H54 (cell line): ENCODE measurements around the gene ZCCHC24.
A peak's percentile ranks its signal among the peaks of the same experiment; 100 is the strongest.

Experiments used
- DNase-seq: peaks from one replicate; pipeline ENCODE4 v3.0.0; 2011; ENCODE audit warnings: low spot score, mixed read lengths; ENCODE audit not compliant: insufficient read length
- FAIRE-seq: peaks from 3 replicates; lab custom pipeline; 2011; peaks lifted over from hg19 to GRCh38; lab: Jason Lieb, UNC
- POLR2A ChIP-seq: IDR thresholded peaks from 2 replicates; pipeline ENCODE4 v1.6.1; 2011; ENCODE audit warnings: low read depth, mild to moderate bottlenecking, low read length

The ZCCHC24 gene

DNA sequence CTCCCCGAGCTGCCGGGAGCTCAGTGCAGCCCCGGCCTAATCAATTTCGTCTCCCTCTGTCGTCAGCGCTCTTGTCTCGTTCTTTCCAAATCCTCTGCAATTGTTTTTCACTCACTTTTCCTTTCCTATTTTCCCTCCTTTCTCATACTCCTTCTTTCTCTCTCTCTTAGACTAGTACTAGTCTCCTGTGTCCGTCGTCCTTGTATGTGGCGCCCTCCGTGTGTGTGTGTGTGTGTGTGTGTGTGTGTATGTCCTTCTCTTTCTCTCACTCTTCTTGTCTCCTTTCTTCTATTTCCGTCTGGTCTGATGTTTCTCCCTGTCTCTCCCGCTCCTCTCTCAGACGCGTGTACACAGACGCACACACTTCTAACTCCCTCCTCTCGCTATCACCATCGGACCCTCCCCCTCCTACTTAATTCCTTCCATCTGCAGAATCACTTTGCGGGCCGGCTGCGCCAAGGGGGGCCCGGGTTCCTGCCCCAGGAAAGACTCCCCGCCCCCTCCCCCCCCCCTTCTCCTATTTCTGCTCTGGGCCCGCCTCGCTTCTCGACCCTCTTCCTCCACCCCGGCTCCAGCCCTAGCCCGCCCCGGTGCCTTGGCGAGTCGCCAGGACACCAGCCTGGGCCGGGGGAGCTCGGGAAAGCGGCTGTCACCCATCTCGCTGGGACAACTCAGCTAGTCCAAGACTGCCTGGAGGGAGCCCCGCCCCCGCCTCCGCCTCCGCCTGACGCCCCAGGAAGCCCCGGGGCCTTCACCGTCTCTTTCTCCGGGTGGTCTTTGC, 743 bp upstream of the ZCCHC24 start:
- DNase-seq, result no peak
- FAIRE-seq, result no peak

DNA sequence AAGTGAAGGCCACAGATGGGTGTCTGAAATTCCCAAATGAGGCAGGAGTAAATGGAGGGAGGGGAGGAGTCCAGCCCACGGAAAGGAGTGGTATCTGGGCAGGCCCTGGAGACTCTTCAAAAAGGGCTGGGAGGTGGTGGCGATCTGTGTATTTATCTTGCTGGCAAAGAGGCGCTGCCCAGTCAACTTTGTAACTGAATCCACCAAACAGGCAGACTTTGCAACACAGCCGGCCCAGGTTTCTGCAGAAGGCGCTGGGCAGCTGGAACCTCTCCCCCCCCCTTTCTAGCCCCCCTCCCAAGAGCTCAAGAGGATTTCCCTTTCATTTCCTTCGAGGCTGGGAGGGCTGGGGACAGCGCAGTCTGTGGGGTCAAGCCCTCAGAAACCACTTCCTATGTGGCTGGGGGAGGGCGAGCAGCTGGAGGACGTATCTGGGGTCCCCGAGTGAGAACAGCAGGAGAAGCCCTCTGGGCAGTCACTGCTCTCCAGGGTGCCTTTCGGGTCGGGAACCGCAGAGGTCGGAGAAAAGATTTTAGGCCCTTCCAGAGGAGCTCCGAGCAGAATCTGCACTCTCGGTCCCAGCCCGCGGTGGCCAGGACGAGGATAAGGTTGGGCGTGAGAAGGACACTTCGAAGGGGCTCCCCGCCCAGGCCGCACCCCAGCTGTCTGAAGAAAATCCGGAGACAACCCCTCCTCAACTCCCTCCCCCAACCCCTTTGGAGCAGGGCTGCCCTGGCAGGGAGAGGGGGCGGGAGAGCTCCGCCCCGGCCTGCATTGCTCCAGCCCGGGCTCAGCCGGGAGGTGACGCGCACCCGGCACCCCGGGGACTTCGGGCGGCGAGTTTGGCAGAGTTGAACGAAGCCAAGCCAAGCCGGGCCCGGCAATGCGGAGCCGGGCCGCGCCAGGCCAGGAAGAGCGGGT, 965 bp downstream of the ZCCHC24 start:
- DNase-seq (peak; percentile 86), FAIRE-seq (no peak)
- 0 out of 2 replicates have a peak, but pooled peaks have one; percentile 14 for TF ChIP-seq POLR2A

More for the DNA sequence above, 743 bp upstream of the ZCCHC24 start:
- peak; percentile 30; the same call in 1 of the 2 replicates for TF ChIP-seq POLR2A

DNA sequence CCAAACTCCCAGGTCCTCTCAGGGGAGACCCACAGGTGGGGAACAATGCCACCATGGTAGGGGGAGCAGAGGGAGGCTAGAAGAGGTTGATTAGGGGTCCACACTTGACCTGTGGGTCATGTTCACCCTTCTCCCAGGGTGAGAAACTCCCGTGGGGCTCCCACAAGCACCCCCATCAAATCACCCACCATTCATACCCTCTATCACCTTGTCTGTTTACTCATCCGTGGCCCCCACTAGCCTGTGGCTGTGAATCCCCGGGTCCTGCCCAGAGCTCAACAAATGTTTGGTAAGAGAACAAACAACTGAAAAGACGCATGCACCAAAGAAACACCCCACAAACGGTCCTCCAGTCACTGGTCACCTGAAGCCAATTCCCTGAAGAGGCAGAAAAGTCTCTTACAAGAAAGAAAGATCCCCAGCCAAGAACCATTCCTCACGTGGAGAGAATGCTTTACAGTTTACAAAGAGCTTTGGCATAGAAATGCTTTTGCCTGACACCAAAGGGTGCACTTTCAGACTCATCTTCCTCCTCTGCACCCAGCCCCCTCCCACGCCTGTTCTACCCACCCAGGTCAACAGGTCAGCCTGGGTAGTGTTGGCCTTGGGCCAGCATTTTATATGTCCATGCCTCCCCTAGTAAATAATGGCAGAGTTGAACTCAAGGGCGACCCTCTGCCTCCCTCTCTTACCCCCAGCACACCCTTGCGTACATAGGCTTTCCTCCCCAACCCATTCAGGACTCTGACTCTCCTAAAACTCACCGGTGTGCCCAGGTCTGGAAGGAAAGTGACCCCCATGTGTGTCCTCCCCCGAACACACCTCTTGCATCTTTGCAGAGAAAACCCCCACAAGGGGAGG, 1.9 kb downstream of the ZCCHC24 start:
- FAIRE-seq, result no peak
- DNase-seq, result no peak
- no peak for TF ChIP-seq POLR2A

DNA sequence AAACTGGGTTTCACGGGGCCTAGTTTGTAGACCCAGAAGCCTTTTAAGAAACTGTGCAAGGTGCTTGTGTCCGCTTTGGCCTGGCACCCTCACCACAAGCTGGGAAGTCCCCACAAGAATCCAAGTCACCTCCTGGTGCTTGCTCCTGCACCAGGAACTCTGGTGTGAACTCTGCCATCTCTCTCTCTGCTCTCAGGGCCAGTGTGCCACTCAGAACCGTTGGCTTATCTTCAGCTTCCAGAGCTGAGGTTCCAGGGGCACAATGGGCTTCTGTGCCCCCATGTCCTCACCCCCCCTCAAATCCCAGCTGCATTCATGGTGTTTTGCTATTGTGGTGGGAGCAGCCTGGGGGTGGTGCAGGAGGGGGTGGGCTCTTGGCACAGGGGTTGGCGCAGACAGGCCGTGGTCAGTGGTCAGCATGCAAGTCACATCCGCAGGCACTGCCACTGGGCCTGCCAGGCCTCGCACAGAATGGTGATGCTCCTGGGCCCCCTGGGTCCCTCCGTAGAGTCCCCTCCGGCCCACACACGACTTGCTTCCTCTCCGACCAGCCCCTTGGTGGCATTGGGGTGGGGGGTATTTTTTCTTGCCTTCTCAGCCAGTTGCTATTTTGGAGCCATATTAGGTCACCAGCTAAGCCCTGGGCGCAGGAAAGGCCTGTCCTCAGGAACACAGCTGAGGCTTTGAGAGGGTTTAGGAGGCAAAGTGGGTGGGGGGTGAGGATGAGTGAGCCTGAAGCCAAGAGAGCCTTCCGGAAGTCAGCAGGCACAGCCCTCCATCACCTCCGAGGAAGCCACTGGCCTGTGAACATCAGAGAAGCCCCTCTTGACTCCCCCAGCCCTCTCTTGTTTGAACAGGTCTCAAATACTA, 3.0 kb downstream of the ZCCHC24 start:
- DNase-seq (no peak), FAIRE-seq (no peak)
- TF ChIP-seq POLR2A, result no peak

DNA sequence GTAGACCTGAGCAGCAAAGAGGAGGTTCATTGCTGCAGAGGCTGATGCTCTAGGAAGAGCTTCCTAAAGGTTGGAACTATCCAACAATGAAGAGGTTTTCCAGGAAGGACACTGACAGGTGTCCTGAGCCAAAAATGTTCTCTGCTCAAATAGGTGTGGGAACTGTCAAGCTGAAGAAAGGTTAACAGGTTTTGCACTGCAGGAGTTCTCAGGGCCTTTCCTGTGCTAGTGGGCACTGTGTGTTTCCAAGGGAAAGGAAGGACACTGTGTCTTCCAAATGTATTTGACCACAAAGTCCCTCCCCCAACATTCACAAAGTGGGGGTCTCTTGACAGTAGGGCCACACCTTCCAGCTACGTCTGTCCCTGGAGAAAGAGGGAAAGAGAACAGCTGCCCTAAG, 4.0 kb downstream of the ZCCHC24 start:
- no peak for DNase-seq
- FAIRE-seq, result no peak
- TF ChIP-seq POLR2A, result no peak

DNA sequence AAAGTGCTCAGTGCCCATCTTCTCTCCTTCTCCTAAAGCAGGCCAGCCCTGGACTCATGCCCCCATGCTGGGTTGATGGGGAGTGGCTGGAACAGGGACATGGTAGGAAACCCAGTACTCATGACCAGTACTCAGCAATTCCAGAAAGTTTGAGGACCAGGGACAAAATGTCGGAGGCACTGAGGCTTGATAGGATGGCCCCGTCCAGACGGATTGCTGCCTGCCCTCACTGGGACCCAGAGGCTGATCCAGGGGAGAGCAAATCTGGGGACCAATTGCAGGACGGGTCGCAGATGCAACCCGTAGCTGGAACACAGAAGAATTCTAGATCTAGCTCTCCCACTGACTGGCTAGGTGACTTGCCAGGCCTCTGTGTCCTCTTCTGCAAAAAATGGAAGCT, 5.1 kb downstream of the ZCCHC24 start:
- no peak for TF ChIP-seq POLR2A
- DNase-seq, result no peak
- FAIRE-seq, result no peak

DNA sequence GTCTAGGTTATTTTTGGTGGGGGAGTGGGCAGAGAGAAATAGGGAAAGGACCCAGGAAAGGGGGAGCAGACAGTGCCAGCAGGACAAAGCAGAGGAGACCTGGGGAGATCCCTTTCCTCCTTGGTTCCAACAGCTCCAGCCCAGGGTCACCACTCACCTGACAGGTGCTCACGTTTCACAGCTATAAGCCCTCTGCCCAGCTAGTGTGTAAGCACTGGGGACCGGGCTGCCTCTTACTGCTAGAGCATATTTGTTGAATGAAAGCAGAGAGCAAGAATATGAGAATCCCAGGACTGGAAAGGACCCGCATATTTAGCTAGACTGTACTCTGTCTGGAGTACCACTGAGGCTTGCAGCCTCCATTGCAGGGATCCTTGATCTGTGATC, 6.7 kb downstream of the ZCCHC24 start:
- no peak for DNase-seq
- no peak for FAIRE-seq
- no peak for TF ChIP-seq POLR2A

DNA sequence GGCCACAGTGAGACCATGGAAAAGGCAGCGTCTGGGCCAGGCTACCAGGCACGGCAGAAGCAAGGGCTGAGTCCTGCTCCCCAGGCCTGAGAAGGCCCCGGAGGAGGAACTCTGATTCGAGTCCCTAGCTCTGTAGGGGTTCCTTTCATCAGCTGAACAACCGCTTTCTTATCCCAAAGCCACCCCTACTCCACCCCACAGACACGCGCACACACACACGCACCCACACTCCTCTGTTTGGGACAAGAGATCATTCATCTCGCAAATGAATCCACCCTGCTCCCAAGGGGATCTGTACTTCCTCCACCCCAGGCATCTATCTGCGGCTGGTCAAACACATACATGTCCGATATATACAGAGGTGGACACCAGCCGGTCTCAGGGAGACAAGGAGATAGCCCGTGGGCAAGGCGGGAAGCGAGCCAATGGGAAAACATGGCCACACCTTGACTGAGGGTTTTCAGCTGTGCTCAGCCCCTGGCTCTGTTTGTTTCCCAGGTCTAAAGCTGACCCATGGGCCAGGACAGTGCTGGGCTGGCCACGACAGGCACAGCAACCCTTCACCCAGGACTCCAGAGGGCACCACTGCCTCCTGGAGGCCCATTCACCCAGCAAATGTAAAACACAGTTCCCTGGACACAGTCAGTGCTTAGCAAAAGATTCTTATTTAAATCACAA, 7.3 kb downstream of the ZCCHC24 start:
- FAIRE-seq, result no peak
- TF ChIP-seq POLR2A, result no peak
- no peak for DNase-seq

DNA sequence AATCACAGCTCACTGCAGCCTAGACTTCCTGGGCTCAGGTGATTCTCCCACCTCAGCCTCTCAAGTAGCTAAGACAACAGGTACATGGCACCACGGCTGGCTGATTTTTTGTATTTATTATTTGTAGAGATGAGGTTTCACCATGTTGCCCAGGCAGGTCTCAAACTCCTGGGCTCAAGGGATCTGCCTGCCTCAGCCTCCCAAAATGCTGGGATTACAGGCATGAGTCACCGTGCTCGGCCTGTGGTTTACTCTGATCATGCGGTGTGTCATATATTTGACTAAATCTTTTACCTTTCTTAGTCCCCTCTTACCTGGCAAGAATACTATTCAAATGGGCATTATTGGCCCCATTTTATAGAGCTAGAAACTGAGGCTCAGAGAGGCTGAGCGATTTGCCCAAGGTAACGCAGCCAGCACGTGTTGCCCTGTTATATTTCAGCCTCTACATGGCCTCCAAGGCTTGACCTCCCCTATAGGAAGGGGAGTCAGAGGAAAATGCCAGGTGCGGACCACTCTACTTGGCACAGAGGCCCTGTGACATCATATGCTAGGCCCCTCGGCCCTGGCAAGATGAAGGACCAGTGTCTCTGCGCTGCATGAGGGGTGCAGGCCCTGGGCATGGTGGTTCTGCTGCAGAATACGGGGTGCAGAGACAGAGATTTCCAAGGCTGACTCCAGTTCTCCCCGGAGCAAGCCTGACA, 8.2 kb downstream of the ZCCHC24 start:
- TF ChIP-seq POLR2A, result no peak
- FAIRE-seq (no peak), DNase-seq (no peak)

DNA sequence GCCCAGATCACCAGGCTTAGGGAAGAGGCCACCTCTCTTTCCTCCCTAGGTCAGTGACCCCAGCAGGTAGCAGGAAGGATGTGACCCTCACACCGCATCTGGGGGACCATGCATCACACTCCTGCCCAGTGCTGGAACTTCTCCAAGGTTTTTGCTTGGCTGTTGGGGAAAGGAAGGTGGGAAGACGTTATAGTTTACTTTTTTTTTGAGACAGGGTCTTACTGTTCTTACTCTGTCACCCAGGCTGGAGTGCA, 8.6 kb downstream of the ZCCHC24 start:
- no peak for DNase-seq
- TF ChIP-seq POLR2A, result no peak
- FAIRE-seq, result no peak

DNA sequence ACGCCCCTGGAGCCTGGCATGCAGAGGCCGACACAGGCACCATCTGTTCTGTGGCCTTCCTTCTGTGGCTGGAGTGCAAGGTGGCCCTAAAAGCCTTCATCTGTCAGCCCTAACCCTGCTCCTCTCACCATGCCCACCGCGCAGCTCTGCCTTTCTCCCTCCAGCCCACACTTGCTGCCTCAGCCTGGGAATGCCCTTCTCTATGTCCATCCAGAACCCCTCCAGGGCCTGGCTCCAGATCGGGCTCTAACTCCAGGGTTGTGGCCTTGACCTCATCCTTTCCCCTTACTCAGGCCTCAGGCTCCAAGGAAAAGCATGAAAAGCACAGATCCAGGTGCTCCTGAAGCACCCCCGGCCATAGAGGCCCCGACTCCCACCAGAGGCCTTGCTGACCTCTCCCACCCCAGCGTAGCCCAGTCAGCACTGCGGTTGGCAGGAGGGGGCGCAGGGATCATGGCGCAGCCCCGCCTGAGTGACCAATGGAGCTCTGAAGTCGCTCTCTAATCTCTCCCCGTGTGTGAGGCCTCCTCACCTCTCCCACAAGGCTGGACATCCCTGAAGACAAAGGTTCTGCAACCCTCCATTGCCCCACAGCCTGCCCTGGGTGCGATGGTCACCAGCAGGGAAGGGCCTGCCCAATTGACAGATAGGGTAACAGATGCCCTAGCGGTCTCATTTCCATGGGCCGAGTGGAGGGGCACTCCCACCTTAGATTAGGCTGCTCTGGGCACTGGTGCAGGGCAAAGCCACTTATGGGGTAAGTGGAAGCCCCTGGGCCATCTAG, 9.2 kb downstream of the ZCCHC24 start:
- no peak for DNase-seq
- no peak for FAIRE-seq
- TF ChIP-seq POLR2A, result no peak
